Left ventricle myocardium inferior (tissue), 1 donor: ENCODE measurements around the gene FDXACB1. TPM values are rescaled to one million over a fixed set of nuclear protein-coding genes. Genes with fewer than 3 reads are reported as not detected.

ENCODE experiments used
- DNase-seq: peaks from one replicate; pipeline ENCODE4 v3.0.0-alpha.2; 2020
- H3K27ac ChIP-seq: fragments of 200-600 bp; replicated peaks from 2 replicates; pipeline ENCODE4 v1.8.0; 2021
- H3K27me3 ChIP-seq: fragments of 200-600 bp; 2 replicates; pipeline ENCODE4 v1.8.0; 2021; ENCODE audit warnings: low read depth
- H3K36me3 ChIP-seq: fragments of 200-600 bp; 2 replicates; pipeline ENCODE4 v1.8.0; 2021
- H3K4me1 ChIP-seq: fragments of 200-600 bp; 2 replicates; pipeline ENCODE4 v1.8.0; 2021
- H3K4me3 ChIP-seq: fragments of 200-600 bp; 2 replicates; pipeline ENCODE4 v1.8.0; 2021; ENCODE audit warnings: mild to moderate bottlenecking, moderate library complexity
- H3K9me3 ChIP-seq: fragments of 200-600 bp; replicated peaks from 2 replicates; pipeline ENCODE4 v1.8.0; 2021
- intact Hi-C: fragments of 100-400 bp; cut with micrococcal nuclease; formaldehyde crosslinking; loops from one replicate; pipeline ENCODE4 v1.11.0; 2022
- total RNA-seq: library from RNA; stranded (reverse); fragmentation: NEBNext Ultra II Directional; extraction: Animal tissue kit (Norgen Biotek cat#: 25700); gene quantifications from one replicate; pipeline ENCODE4 v1.2.1, GENCODE V29; 2021
- TF ChIP-seq, protein P1 (sequence below): fragments of 200-600 bp; IDR thresholded peaks from 2 replicates; pipeline ENCODE4 v1.8.0; 2021; ENCODE audit warnings: antibody characterized with exemption, mild to moderate bottlenecking, borderline replicate concordance
- donor health status: DM: no; HTN: yes; CAD: no; lungs with severe emphysema.

The FDXACB1 gene
- total RNA-seq, 1 donor from 2014 or later, result 0.93 TPM

DNA sequence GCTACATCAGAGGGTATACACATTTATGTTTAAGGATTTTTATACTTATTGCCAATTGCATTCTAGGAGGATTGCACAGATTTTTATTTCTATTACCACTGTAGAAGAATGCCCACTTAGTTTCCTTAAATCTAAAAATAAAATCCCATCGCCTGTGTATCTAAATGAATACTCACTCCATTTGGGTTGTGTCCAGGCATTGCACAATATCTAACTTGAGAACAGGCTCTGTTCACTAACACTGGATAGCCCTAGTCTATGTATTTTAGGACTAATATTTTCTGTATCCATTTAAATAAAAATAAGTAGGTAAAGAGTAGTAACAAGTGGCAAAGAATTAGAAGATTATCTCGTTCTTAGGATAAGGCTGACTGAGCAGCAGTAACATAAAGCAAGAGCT, 43.8 kb upstream of the FDXACB1 start:
- no peaks in the 10 kb centered on the region for H3K27me3 ChIP-seq
- H3K4me3 ChIP-seq, result peak overlapping the region; percentile 52
- no peaks in the 10 kb centered on the region for H3K9me3 ChIP-seq
- peaks cover 85% of the 10 kb centered on the region for H3K4me1 ChIP-seq
- intact Hi-C loops, result no loop called here
- DNase-seq, result no peak
- H3K36me3 ChIP-seq, result no peaks in the 10 kb centered on the region
- H3K27ac ChIP-seq, result peak overlapping the region; percentile 95
- TF ChIP-seq, protein P1, sequence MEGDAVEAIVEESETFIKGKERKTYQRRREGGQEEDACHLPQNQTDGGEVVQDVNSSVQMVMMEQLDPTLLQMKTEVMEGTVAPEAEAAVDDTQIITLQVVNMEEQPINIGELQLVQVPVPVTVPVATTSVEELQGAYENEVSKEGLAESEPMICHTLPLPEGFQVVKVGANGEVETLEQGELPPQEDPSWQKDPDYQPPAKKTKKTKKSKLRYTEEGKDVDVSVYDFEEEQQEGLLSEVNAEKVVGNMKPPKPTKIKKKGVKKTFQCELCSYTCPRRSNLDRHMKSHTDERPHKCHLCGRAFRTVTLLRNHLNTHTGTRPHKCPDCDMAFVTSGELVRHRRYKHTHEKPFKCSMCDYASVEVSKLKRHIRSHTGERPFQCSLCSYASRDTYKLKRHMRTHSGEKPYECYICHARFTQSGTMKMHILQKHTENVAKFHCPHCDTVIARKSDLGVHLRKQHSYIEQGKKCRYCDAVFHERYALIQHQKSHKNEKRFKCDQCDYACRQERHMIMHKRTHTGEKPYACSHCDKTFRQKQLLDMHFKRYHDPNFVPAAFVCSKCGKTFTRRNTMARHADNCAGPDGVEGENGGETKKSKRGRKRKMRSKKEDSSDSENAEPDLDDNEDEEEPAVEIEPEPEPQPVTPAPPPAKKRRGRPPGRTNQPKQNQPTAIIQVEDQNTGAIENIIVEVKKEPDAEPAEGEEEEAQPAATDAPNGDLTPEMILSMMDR, result no peak

DNA sequence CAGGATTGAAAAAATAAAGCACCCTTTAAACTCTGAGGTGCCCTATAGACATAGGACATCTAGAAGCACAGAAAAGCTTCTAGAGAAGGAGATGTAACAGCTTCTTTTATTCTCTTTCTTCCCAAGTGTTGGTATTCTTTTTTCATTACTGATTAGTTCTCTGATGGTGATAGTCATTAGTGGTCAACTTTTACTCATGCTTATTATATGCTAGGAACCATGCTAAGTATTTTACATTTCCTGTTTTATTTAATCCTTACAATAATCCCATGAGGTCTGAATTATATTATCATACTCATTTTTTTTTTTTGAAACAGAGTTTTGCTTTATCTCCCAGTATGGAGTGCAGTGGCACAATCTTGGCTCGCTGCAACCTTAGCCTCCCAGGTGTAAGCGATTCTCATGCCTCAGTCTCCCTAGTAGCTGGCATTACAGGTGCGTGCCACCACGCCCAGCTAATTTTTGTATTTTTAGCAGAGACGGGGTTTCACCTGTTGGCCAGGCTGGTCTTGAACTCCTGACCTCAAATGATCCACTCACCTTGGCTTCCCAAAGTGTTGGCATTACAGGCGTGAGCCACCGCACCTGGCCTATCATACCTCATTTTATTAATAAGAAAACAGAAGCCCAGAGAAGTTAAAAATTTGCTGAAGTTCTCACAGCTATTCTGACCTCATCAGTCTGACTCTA, 42.7 kb upstream of the FDXACB1 start:
- Histone ChIP-seq H3K27me3 (no peaks in the 10 kb centered on the region), H3K36me3 (no peaks in the 10 kb centered on the region), H3K9me3 (no peaks in the 10 kb centered on the region), H3K4me1 (peaks cover 79% of the 10 kb centered on the region), H3K27ac (peak overlapping the region; percentile 95), H3K4me3 (no peak overlapping the region)
- intact Hi-C loops, result no loop called here
- TF ChIP-seq, protein P1, result no peak
- no peak for DNase-seq

DNA sequence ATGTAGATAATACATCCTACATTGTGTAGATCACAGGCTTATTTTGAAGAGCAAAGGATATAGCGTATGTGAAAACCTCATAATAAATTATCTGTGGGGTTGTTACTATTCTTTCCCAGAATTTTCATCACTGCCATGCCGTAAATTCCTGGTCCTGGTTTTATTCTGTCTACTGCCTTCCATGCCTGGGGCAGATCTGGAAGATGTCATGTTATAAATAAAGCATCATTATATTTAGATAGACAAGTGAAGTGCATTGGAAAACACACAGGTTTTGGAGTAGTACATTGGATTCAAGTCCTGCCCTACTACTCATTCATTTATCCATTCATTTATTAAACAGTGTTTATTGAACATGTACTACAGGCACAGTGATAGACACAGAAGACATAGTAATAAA, 41.9 kb upstream of the FDXACB1 start:
- intact Hi-C loops, result no loop called here
- Histone ChIP-seq H3K9me3 (no peaks in the 10 kb centered on the region), H3K27me3 (no peaks in the 10 kb centered on the region), H3K36me3 (no peaks in the 10 kb centered on the region), H3K4me1 (peaks cover 72% of the 10 kb centered on the region), H3K4me3 (no peak overlapping the region), H3K27ac (peak overlapping the region; percentile 24)
- TF ChIP-seq, protein P1, result no peak
- DNase-seq, result no peak

DNA sequence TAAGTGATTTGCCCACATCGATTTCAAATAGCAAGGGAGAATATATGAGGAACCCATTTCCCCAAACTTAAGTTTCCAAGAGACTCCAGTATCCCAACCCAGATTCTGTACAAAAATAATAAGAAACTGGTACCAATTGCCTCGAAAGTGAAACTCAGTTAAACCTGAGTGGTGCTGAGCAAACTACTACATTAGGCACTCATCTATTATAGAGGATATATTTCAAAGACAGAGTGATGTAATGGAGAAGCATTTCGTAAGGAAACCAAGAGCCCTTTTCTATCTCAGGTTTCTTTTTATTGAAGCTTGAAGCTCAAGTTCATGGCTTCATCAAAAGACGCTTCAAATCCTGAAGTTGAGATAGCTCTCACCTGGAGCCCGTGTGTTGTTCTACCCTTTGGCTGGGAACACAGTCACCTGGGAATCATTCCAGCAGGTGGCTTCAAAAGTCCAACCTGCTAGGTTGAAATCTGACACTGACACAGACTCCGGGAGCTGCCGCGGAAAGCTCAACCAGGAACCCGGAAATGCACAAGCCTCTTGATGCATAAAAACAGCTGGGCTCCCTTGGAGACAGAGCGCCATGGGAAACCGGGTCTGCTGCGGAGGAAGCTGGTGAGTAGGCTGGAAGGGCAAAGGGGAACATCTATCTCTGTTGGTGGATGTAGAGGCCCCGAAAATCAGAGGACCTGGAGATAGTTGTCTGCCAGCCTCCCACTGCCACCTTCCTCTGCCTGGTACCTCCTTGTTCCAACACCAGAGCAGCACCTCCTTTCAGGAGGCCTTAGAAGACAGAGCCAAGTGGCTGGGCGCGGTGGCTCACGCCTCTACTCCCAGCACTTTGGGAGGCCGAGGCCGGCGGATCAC, 39.7 kb upstream of the FDXACB1 start, which contains the start of gene C11orf52:
TSS of gene C11orf52 (plus strand) at position 524 of the 867 bp plus-strand sequence. CDS start at position 584, 60 bp downstream.
- H3K36me3 ChIP-seq, result no peaks in the 10 kb centered on the region
- TF ChIP-seq, protein P1, result no peak
- peaks cover 3% of the 10 kb centered on the region for H3K27me3 ChIP-seq
- H3K4me1 ChIP-seq, result peaks cover 65% of the 10 kb centered on the region
- no peaks in the 10 kb centered on the region for H3K9me3 ChIP-seq
- peak within 1 kb of the TSS; percentile 75 for H3K27ac ChIP-seq
- intact Hi-C loops, result no loop called here
- no peak for DNase-seq
- peak within 1 kb of the TSS; percentile 28 for H3K4me3 ChIP-seq

DNA sequence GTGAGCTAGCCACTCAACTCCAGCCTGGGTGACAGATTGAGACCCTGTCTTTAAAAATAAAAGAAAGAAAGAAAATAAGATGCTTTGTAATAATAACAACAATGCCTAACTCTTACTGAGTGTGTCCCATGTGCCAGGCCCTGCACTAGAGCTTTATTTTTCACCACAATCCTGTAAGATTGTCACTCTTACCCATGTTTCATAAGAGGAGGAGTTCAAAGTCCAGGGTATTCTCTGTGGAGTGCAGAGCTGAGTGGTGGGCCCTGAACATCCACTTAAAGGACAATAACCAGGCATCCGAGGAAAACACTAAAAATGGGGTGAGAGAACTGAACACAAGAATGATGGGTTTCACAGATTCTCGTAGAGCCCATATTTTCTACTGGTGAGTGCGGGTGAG, 38.8 kb upstream of the FDXACB1 start:
- TF ChIP-seq, protein P1, result no peak
- Histone ChIP-seq H3K4me1 (peaks cover 62% of the 10 kb centered on the region), H3K9me3 (no peaks in the 10 kb centered on the region), H3K36me3 (no peaks in the 10 kb centered on the region), H3K27me3 (peaks cover 8% of the 10 kb centered on the region), H3K27ac (peak overlapping the region; percentile 75), H3K4me3 (no peak overlapping the region)
- intact Hi-C loops, result no loop called here
- DNase-seq, result no peak
